OCI-LY7 (cell line): ENCODE results near the gene DIPK1B. TPM values are rescaled to one million over a fixed set of nuclear protein-coding genes. Genes with fewer than 3 reads are reported as not detected.

Source experiments
- BruUV-seq: library from RNA; stranded (reverse); fragments of 400-500 nt; replicated peaks from 2 replicates; lab custom pipeline; 2021; lab: Mats Ljungman, UMichigan
- CTCF ChIA-PET: fragments of 300-600 bp; sonication (Branson Sonifier 250); formaldehyde crosslinking; loops from one replicate; lab custom pipeline; 2022; ENCODE audit warnings: antibody characterized with exemption; ENCODE audit not compliant: unreplicated experiment; lab: Charles Lee
- POLR2A ChIA-PET: fragments of 300-600 bp; sonication (Branson Sonifier 250); formaldehyde crosslinking; loops from one replicate; lab custom pipeline; 2022; ENCODE audit warnings: antibody characterized with exemption; lab: Charles Lee
- DNase-seq: peaks from one replicate; pipeline ENCODE4 v3.0.0-alpha.2; 2015; ENCODE audit warnings: low spot score
- H2AFZ ChIP-seq: fragments of 200-600 bp; sonication (generic), shearing (Covaris generic); 2 replicates; pipeline ENCODE4 v1.6.1; 2014; ENCODE audit warnings: mild to moderate bottlenecking, antibody characterized with exemption, low read length, moderate library complexity
- H3K27ac ChIP-seq: fragments of 200-600 bp; sonication (generic); 2 replicates; pipeline ENCODE4 v1.5.1; 2014; ENCODE audit warnings: mixed run types, low read depth, mild to moderate bottlenecking, moderate library complexity, low read length, inconsistent platforms; ENCODE audit not compliant: poor library complexity, severe bottlenecking
- H3K36me3 ChIP-seq: fragments of 200-600 bp; sonication (generic); 2 replicates; pipeline ENCODE4 v1.6.1; 2014; ENCODE audit warnings: mild to moderate bottlenecking, antibody characterized with exemption, low read length, moderate library complexity, mixed read lengths; ENCODE audit not compliant: insufficient read depth
- H3K4me1 ChIP-seq: fragments of 200-600 bp; sonication (generic); 2 replicates; pipeline ENCODE4 v1.5.1; 2014; ENCODE audit warnings: mild to moderate bottlenecking, low read length; ENCODE audit not compliant: insufficient read depth, poor library complexity, severe bottlenecking
- H3K4me2 ChIP-seq: fragments of 200-600 bp; sonication (generic); 2 replicates; pipeline ENCODE4 v1.6.1; 2014; ENCODE audit warnings: mild to moderate bottlenecking, low read length
- H3K4me3 ChIP-seq: fragments of 200-600 bp; sonication (generic); 2 replicates; pipeline ENCODE4 v1.5.1; 2014; ENCODE audit warnings: mild to moderate bottlenecking, low read depth, low read length; ENCODE audit not compliant: poor library complexity, severe bottlenecking
- H3K79me2 ChIP-seq: fragments of 200-600 bp; sonication (generic); 2 replicates; pipeline ENCODE4 v1.6.1; 2016; ENCODE audit warnings: low read depth, mild to moderate bottlenecking, low read length, moderate library complexity, mixed read lengths; ENCODE audit not compliant: insufficient read depth
- H3K9me2 ChIP-seq: fragments of 200-600 bp; sonication (generic); 2 replicates; pipeline ENCODE4 v1.6.1; 2016; ENCODE audit warnings: mild to moderate bottlenecking, low read length, mixed read lengths; ENCODE audit not compliant: insufficient read depth
- H3K9me3 ChIP-seq: fragments of 200-600 bp; sonication (generic); 2 replicates; pipeline ENCODE4 v1.6.1; 2014; ENCODE audit warnings: mild to moderate bottlenecking, mixed run types, low read length, mixed read lengths
- H4K20me1 ChIP-seq: fragments of 200-600 bp; sonication (generic); 2 replicates; pipeline ENCODE4 v1.6.1; 2014; ENCODE audit warnings: mild to moderate bottlenecking, antibody characterized with exemption, low read length, moderate library complexity, mixed read lengths; ENCODE audit not compliant: insufficient read depth
- CTCF ChIP-seq: fragments of 200-600 bp; sonication (generic); conservative IDR thresholded peaks from 2 replicates; pipeline ENCODE4 v1.5.1; 2014; ENCODE audit warnings: mild to moderate bottlenecking, antibody characterized with exemption, low read length, moderate library complexity, mixed read lengths
- EZH2phosphoT487 ChIP-seq: fragments of 200-600 bp; sonication (generic); IDR thresholded peaks from 2 replicates; pipeline ENCODE4 v1.6.1; 2018; ENCODE audit warnings: low read depth, borderline replicate concordance, mild to moderate bottlenecking, mixed run types, antibody characterized with exemption, low read length, moderate library complexity, mixed read lengths
- intact Hi-C: fragments of 100-400 bp; cut with micrococcal nuclease; formaldehyde crosslinking; loops from one replicate; pipeline ENCODE4 v1.10.0; 2022; ENCODE audit not compliant: unreplicated experiment
- total RNA-seq, 2 experiments: library from RNA; depleted of rRNA in 1 of 2; stranded (reverse); fragments of >200 nt in 1 of 2; shearing (Covaris generic) in 1 of 2; gene quantifications; 2 replicates each; pipeline ENCODE4 v1.2.3, GENCODE V29; 2014 to 2022

The DIPK1B gene
- total RNA-seq, 2 experiments from 2014 or later: 0.30 to 13.3 TPM

- Histone ChIP-seq H2AFZ (no peak overlapping the region), H3K4me1 (peaks cover 9% of the 10 kb centered on the region), H3K9me3 (no peaks in the 10 kb centered on the region), H3K4me2 (peak overlapping the region; percentile 74), H3K9me2 (no peaks in the 10 kb centered on the region), H3K36me3 (no peaks in the 10 kb centered on the region), H4K20me1 (no peaks in the 10 kb centered on the region), H3K79me2 (no peaks in the 10 kb centered on the region), H3K4me3 (peak overlapping the region; percentile 77), H3K27ac (no peak overlapping the region)
- ChIA-PET POLR2A (no interaction called here), CTCF (interaction anchor here (0.6 kb wide), 1 partner anchor 20 kb away, joined by 3 read pairs; no protein-coding TSS in a partner anchor)
- intact Hi-C loops: no loop called here
- no peak for TF ChIP-seq CTCF
- TF ChIP-seq EZH2phosphoT487: no peak
- no TSS peak for BruUV-seq
- no peak for DNase-seq
Observed at GRCh38 chr9:136712690-136713544, 545 bp downstream of the DIPK1B start.

GRCh38 chr9:136713550-136713949 is 1.2 kb downstream of the DIPK1B start:
- intact Hi-C loops: no loop called here
- Histone ChIP-seq H3K9me2 (no peaks in the 10 kb centered on the region), H4K20me1 (no peaks in the 10 kb centered on the region), H3K79me2 (no peaks in the 10 kb centered on the region), H2AFZ (no peak overlapping the region), H3K4me3 (peak overlapping the region; percentile 77), H3K27ac (no peak overlapping the region), H3K36me3 (no peaks in the 10 kb centered on the region), H3K4me1 (peaks cover 9% of the 10 kb centered on the region), H3K9me3 (no peaks in the 10 kb centered on the region), H3K4me2 (peak overlapping the region; percentile 74)
- no peak for DNase-seq
- TF ChIP-seq EZH2phosphoT487: no peak
- no peak for TF ChIP-seq CTCF
- BruUV-seq: no TSS peak
- POLR2A ChIA-PET: no interaction called here
- CTCF ChIA-PET: no interaction called here
